ENCODE results near the gene INPP4A. TPM values are rescaled to one million over a fixed set of nuclear protein-coding genes. Genes with fewer than 3 reads are reported as not detected.

INPP4A gene
- polyA plus RNA-seq, 1 experiment = 12.9 TPM

DNA sequence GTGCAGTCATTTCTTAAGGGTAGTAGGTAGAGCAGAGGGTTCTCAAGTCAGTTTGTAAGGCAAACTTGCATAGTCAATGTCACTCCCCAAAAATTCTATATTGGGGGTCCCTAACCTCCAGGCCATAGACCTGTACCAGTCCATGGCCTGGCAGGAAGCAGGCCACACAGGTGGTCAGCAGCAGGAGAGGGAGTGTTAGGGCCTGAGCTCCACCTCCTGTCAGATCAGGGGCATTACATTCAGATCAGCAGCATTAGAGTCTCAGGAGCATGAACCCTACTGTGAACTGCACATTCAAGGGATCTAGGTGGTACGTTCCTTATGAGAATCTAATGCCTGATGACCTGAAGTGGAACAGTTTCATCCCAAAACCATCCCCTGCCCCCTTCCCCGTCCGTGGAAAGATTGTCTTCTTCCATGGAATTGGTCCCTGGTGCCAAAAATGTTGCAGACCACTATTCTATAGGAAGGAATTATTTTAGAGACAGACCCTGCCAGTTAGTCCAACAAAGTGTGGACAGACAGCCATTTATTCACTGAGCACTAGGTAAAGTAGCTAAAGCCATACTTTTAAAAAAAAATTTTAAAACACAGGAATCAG is 157.0 kb downstream of the INPP4A start:
- Histone ChIP-seq H3K9me3 (ENCODE audit: control insufficient read depth, insufficient read depth, low read length) (no peaks in the 10 kb centered on the region), H3K4me3 (ENCODE audit: low read depth, low read length) (no peak overlapping the region), H3K27ac (ENCODE audit: low read depth, low read length) (no peak overlapping the region), H3K27me3 (ENCODE audit: control insufficient read depth, insufficient read depth, low read length) (no peaks in the 10 kb centered on the region)
- no peak for DNase-seq (ENCODE audit: low read depth, low spot score)
- ChIA-PET POLR2A (no interaction called here), CTCF (interaction anchor here (0.7 to 1.7 kb wide), 6 partner anchors 15 to 193 kb away, joined by 3 to 13 read pairs (median 4); no protein-coding TSS in a partner anchor)
- TF ChIP-seq, protein P1, sequence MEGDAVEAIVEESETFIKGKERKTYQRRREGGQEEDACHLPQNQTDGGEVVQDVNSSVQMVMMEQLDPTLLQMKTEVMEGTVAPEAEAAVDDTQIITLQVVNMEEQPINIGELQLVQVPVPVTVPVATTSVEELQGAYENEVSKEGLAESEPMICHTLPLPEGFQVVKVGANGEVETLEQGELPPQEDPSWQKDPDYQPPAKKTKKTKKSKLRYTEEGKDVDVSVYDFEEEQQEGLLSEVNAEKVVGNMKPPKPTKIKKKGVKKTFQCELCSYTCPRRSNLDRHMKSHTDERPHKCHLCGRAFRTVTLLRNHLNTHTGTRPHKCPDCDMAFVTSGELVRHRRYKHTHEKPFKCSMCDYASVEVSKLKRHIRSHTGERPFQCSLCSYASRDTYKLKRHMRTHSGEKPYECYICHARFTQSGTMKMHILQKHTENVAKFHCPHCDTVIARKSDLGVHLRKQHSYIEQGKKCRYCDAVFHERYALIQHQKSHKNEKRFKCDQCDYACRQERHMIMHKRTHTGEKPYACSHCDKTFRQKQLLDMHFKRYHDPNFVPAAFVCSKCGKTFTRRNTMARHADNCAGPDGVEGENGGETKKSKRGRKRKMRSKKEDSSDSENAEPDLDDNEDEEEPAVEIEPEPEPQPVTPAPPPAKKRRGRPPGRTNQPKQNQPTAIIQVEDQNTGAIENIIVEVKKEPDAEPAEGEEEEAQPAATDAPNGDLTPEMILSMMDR (IDR thresholded peaks at IDR 0.05; ENCODE audit: low read depth, low read length) = peak; percentile 79

- ChIA-PET CTCF (interaction anchor here (1.2 kb wide), 1 partner anchor 192 kb away, joined by 5 read pairs; no protein-coding TSS in a partner anchor), POLR2A (no interaction called here)
- H3K4me3 ChIP-seq (ENCODE audit: low read depth, low read length) = no peak overlapping the region
- TF ChIP-seq, protein P1 (IDR thresholded peaks at IDR 0.05; ENCODE audit: low read depth, low read length) = no peak
- no peaks in the 10 kb centered on the region for H3K9me3 ChIP-seq (ENCODE audit: control insufficient read depth, insufficient read depth, low read length)
- H3K27me3 ChIP-seq (ENCODE audit: control insufficient read depth, insufficient read depth, low read length) = no peaks in the 10 kb centered on the region
- DNase-seq (ENCODE audit: low read depth, low spot score) = no peak
- no peak overlapping the region for H3K27ac ChIP-seq (ENCODE audit: low read depth, low read length)
Measured at GRCh38 chr2:98604547-98604946, 159.9 kb downstream of the INPP4A start.

GRCh38 chr2:98605076-98605475 is 160.4 kb downstream of the INPP4A start:
- no peak overlapping the region for H3K27ac ChIP-seq (ENCODE audit: low read depth, low read length)
- H3K4me3 ChIP-seq (ENCODE audit: low read depth, low read length) = no peak overlapping the region
- H3K9me3 ChIP-seq (ENCODE audit: control insufficient read depth, insufficient read depth, low read length) = no peaks in the 10 kb centered on the region
- TF ChIP-seq, protein P1 (IDR thresholded peaks at IDR 0.05; ENCODE audit: low read depth, low read length) = no peak
- no peaks in the 10 kb centered on the region for H3K27me3 ChIP-seq (ENCODE audit: control insufficient read depth, insufficient read depth, low read length)
- ChIA-PET CTCF (no interaction called here), POLR2A (no interaction called here)
- no peak for DNase-seq (ENCODE audit: low read depth, low spot score)

DNA sequence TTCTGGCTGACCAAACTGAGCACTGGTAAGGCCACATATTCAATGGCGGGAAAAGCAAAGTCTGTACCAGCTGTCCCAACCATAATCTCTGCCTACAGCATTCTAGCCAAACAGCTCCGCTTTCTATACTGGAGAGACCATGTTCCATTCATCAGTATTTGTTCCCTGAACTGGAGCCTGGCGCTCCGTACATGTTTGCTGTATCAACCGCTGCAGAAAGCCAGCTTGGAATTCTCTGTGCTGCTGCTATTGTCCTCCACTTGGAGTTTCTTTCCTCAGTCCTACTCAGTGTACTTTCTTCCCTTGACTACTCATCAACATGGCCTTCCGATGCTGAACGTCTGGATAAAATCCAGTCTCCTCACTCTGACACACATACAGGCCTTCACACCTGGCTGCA is 161.8 kb downstream of the INPP4A start:
- TF ChIP-seq, protein P1 (IDR thresholded peaks at IDR 0.05; ENCODE audit: low read depth, low read length) = no peak
- no peaks in the 10 kb centered on the region for H3K9me3 ChIP-seq (ENCODE audit: control insufficient read depth, insufficient read depth, low read length)
- no peak overlapping the region for H3K4me3 ChIP-seq (ENCODE audit: low read depth, low read length)
- H3K27ac ChIP-seq (ENCODE audit: low read depth, low read length) = no peak overlapping the region
- no peaks in the 10 kb centered on the region for H3K27me3 ChIP-seq (ENCODE audit: control insufficient read depth, insufficient read depth, low read length)
- ChIA-PET POLR2A (no interaction called here), CTCF (interaction anchor here (1.9 kb wide), 1 partner anchor 194 kb away, joined by 10 read pairs; no protein-coding TSS in a partner anchor)
- no peak for DNase-seq (ENCODE audit: low read depth, low spot score)

GRCh38 chr2:98607104-98607503 is 162.4 kb downstream of the INPP4A start:
- no peak overlapping the region for H3K27ac ChIP-seq (ENCODE audit: low read depth, low read length)

More at GRCh38 chr2:98607104-98607503, 162.4 kb downstream of the INPP4A start:
- Histone ChIP-seq H3K4me3 (ENCODE audit: low read depth, low read length) (peak overlapping the region; percentile 90), H3K27me3 (ENCODE audit: control insufficient read depth, insufficient read depth, low read length) (no peaks in the 10 kb centered on the region), H3K9me3 (ENCODE audit: control insufficient read depth, insufficient read depth, low read length) (no peaks in the 10 kb centered on the region)
- POLR2A ChIA-PET = no interaction called here
- CTCF ChIA-PET = interaction anchor here (1.9 kb wide), 1 partner anchor 195 kb away, joined by 10 read pairs; no protein-coding TSS in a partner anchor
- TF ChIP-seq, protein P1 (IDR thresholded peaks at IDR 0.05; ENCODE audit: low read depth, low read length) = no peak
- no peak for DNase-seq (ENCODE audit: low read depth, low spot score)

Data from AG04450 (cell line).